DMS79 treated with DMSO at 0.1 percent for 48 hours (cell line): ENCODE data around the gene PCDHGB2.
"Not testable (repeated sequence)": the region's sequence is repeated elsewhere in the genome, so short reads cannot be mapped to it uniquely, and the experiment has no call there.

ENCODE experiments used
- DNase-seq: peaks from one replicate; lab custom pipeline; 2025; lab: John Stamatoyannopoulos, UW

Gene PCDHGB2

GRCh38 chr5:141359790-141360426, at the start of gene PCDHGB2:
TSS of gene PCDHGB2 (plus strand) at chr5:141359994. CDS start at chr5:141360136, 142 bp downstream.
- DNase-seq, result no peak

- no peak for DNase-seq
These were observed 46.1 kb upstream of the PCDHGB2 start for GRCh38 chr5:141313711-141314110.

DNA sequence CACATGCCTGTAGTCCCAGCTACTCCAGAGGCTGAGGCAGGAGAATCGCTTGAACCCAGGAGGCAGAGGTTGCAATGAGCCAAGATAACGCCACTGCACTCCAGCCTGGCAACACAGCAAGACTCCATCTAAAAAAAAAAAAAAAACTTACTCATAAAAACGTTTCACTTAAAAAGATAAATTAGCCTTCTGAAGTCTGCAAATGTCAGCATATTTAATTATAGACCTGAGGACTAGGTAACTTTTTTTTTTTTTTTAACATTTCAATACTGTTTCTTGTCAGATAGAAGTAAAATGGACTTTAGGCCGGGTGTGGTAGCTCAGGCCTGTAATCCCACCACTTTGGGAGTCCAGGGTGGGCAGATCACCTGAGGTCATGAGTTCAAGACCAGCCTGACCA, 42.8 kb upstream of the PCDHGB2 start:
- DNase-seq, result not testable (repeated sequence)

- no peak for DNase-seq
These were observed 40.6 kb upstream of the PCDHGB2 start for GRCh38 chr5:141319202-141319601.

- no peak for DNase-seq
These were observed 40.1 kb upstream of the PCDHGB2 start for GRCh38 chr5:141319699-141320098.

GRCh38 chr5:141320225-141321169, 39.3 kb upstream of the PCDHGB2 start, which contains the start of gene TAF7:
TSS of gene TAF7 (minus strand) at chr5:141320784. CDS start at chr5:141320044, 740 bp downstream.
- peak; percentile 59 for DNase-seq

- no peak for DNase-seq
These were observed 37.5 kb upstream of the PCDHGB2 start for GRCh38 chr5:141322261-141322660.

GRCh38 chr5:141326088-141326854, 33.5 kb upstream of the PCDHGB2 start:
- DNase-seq, result peak; percentile 63

DNA sequence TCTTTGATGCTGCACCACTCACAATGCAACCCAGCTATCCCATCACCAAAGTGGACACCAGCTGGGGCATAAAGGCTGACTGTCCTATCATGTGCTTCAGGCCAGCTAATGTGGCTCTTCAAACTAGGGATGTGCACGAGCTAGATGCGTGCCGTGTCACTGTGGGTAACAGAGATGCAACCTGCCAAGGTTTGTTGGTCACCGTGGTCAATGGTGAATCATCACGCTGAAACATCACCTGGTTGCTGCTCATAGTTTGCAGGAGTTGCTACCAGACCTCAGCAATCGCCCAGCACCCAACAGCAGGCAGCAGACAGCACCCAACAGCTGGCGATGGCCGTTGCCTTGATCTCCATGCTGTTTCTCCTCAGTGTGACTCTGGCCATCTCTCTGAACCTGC, 31.6 kb upstream of the PCDHGB2 start:
- no peak for DNase-seq

DNA sequence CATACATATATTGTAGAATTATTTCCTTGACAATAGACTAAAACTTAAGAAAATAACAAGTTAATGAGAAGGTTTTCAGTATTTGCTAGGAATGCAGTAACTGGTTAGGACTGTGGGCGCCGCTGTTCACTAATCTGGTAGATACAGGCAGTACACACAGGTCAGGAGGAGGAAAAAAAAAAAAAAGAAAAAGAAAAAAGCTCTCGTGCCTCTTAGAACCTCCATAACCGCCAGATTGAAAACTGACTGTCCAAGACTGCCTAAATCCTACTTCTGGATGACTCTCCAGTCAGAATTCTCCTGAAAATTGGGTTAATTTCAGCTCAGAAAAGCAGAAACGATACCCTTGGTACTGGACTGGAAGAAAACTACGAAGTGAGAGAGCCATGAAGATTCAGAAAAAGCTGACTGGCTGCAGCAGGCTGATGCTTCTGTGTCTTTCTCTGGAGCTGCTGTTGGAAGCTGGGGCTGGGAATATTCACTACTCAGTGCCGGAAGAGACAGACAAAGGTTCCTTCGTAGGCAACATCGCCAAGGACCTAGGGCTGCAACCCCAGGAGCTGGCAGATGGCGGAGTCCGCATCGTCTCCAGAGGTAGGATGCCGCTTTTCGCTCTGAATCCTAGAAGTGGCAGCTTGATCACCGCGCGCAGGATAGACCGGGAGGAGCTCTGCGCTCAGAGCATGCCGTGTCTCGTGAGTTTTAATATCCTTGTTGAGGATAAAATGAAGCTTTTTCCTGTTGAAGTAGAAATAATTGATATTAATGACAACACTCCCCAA, 29.3 kb upstream of the PCDHGB2 start, which contains the start of gene PCDHGA1:
PCDHGA1 (plus strand) TSS at position 216 of the 782 bp plus-strand sequence.
- no peak for DNase-seq

- DNase-seq, result not testable (repeated sequence)
These were observed 27.2 kb upstream of the PCDHGB2 start for GRCh38 chr5:141332571-141332970.

DNA sequence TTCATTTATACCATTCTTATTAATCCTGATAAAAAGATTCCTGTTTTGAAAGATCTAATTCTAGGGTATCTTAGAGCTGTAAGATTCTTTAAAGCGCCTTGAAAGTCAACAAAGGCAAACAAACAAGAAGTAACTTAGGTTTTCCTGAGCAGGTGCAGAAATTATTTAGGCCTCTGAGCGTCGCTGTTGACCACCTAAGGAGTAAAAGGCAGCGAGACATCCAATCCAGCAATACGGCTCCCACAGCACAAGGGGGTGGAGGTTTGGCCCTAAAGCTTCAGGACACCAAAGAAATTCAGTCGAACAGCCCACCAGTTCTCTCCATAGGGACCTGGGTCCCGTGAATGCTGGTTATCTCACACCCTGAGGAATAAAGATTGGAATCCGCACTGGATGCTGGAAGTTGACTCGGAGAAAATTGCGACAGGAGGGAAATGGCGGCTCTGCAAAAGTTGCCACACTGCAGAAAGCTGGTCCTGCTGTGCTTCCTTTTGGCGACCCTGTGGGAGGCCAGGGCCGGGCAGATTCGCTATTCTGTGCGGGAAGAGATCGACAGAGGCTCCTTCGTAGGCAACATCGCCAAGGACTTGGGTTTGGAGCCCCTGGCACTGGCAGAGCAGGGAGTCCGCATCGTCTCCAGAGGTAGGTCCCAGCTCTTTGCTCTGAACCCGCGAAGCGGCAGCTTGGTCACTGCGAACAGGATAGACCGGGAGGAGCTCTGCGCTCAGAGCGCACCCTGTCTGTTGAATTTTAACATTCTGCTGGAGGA, 21.1 kb upstream of the PCDHGB2 start, which contains the start of gene PCDHGA2:
PCDHGA2 (plus strand) TSS at position 223 of the 769 bp plus-strand sequence.
- no peak for DNase-seq

DNA sequence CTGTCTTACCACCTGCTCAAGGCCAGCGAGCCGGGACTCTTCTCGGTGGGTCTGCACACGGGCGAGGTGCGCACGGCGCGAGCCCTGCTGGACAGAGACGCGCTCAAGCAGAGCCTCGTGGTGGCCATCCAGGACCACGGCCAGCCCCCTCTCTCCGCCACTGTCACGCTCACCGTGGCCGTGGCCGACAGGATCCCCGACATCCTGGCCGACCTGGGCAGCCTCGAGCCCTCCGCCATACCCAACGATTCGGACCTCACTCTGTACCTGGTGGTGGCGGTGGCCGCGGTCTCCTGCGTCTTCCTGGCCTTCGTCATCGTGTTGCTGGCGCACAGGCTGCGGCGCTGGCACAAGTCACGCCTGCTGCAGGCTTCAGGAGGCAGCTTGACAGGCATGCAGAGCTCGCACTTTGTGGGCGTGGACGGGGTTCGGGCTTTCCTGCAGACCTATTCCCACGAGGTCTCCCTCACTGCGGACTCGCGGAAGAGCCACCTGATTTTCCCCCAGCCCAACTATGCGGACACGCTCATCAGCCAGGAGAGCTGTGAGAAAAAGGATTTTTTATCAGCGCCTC, 18.9 kb upstream of the PCDHGB2 start:
- DNase-seq, result not testable (repeated sequence)

- no peak for DNase-seq
These were observed 17.0 kb upstream of the PCDHGB2 start for GRCh38 chr5:141342773-141343172.

GRCh38 chr5:141343242-141343952, 16.4 kb upstream of the PCDHGB2 start, which contains the start of gene PCDHGA3:
TSS of gene PCDHGA3 (plus strand) at chr5:141343829. CDS start at chr5:141344034, 205 bp downstream.
- DNase-seq, result no peak

GRCh38 chr5:141343953-141344463, 15.8 kb upstream of the PCDHGB2 start:
- no peak for DNase-seq

GRCh38 chr5:141345327-141345726, 14.5 kb upstream of the PCDHGB2 start:
- DNase-seq, result no peak

DNA sequence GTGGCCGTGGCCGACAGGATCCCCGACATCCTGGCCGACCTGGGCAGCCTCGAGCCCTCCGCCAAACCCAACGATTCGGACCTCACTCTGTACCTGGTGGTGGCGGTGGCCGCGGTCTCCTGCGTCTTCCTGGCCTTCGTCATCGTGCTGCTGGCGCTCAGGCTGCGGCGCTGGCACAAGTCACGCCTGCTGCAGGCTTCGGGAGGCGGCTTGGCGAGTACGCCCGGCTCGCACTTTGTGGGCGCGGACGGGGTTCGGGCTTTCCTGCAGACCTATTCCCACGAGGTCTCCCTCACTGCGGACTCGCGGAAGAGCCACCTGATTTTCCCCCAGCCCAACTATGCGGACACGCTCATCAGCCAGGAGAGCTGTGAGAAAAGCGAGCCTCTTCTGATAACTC, 13.8 kb upstream of the PCDHGB2 start:
- not testable (repeated sequence) for DNase-seq
